Measurements from ENCODE around the gene UBL4B.

GRCh38 chr1:110135246-110135645 is 23.0 kb downstream of the UBL4B start:
- TF ChIP-seq CTCF (IDR thresholded peaks at IDR 0.05) (no peak), POLR2A (IDR thresholded peaks at IDR 0.05) (no peak), EP300 (IDR thresholded peaks at IDR 0.05) (no peak), POLR2AphosphoS5 (IDR thresholded peaks at IDR 0.05) (no peak)

All from suprapubic skin (tissue), 4 donors.